Cardiac muscle cell (in vitro differentiated cells and primary cell): ENCODE results near the gene BBOF1. TPM values are rescaled to one million over a fixed set of nuclear protein-coding genes. Genes with fewer than 3 reads are reported as not detected.
A peak's percentile ranks its signal among the peaks of the same experiment; 100 is the strongest.

Source experiments
- DNase-seq, 2 donors: peaks; one replicate each; pipeline versions ENCODE4 v3.0.0 to v3.0.0-alpha.2; 2010 to 2017; ENCODE audit warnings: low read depth in 1 of 2, low spot score in 1 of 2
- H3K27ac ChIP-seq: fragments of 200-600 bp; sonication (generic); 2 replicates; pipeline ENCODE4 v1.5.1; 2016
- H3K27me3 ChIP-seq: fragments of 200-600 bp; sonication (generic); 2 replicates; pipeline ENCODE4 v1.6.0; 2016; ENCODE audit warnings: control low read depth
- H3K36me3 ChIP-seq: fragments of 200-600 bp; sonication (generic); 2 replicates; pipeline ENCODE4 v1.5.1; 2016; ENCODE audit warnings: control low read depth
- H3K4me1 ChIP-seq: fragments of 200-600 bp; sonication (generic); 2 replicates; pipeline ENCODE4 v1.8.1; 2017; ENCODE audit warnings: low read depth, mild to moderate bottlenecking, mixed run types
- H3K4me3 ChIP-seq: fragments of 200-600 bp; sonication (generic); 2 replicates; pipeline ENCODE4 v1.5.1; 2016; ENCODE audit warnings: mild to moderate bottlenecking
- H3K9me3 ChIP-seq: fragments of 200-600 bp; sonication (generic); 2 replicates; pipeline ENCODE4 v1.5.1; 2017; ENCODE audit warnings: low read depth, mild to moderate bottlenecking, control low read depth
- polyA plus RNA-seq: library from polyadenylated mRNA; unstranded; fragments of >200 nt; fragmentation: Nextera tagmentation; extraction: Ambion mirVana; gene quantifications from 2 replicates; pipeline ENCODE4 v1.2.1, GENCODE V29; 2016
- total RNA-seq: library from RNA; depleted of rRNA; stranded (reverse); fragments of >200 nt; gene quantifications from 2 replicates; pipeline ENCODE4 v1.2.3, GENCODE V29; 2016
- TF ChIP-seq, protein P1 (sequence below): IDR thresholded peaks from 2 replicates; pipeline ENCODE4 v1.5.1; 2012; ENCODE audit warnings: low read depth, mild to moderate bottlenecking, low read length

Gene BBOF1
- total and polyA plus RNA-seq, 2 experiments from 2014 or later = 6.1 to 7.6 TPM

- DNase-seq = peak; percentile 99 to 100
- peak within 1 kb of the TSS; percentile 83 for H3K4me3 ChIP-seq
- no peaks in the 10 kb centered on the region for H3K4me1 ChIP-seq
- H3K36me3 ChIP-seq = no peaks in the 10 kb centered on the region
- no peaks in the 10 kb centered on the region for H3K9me3 ChIP-seq
- peak within 1 kb of the TSS; percentile 91 for H3K27ac ChIP-seq
- TF ChIP-seq, protein P1, sequence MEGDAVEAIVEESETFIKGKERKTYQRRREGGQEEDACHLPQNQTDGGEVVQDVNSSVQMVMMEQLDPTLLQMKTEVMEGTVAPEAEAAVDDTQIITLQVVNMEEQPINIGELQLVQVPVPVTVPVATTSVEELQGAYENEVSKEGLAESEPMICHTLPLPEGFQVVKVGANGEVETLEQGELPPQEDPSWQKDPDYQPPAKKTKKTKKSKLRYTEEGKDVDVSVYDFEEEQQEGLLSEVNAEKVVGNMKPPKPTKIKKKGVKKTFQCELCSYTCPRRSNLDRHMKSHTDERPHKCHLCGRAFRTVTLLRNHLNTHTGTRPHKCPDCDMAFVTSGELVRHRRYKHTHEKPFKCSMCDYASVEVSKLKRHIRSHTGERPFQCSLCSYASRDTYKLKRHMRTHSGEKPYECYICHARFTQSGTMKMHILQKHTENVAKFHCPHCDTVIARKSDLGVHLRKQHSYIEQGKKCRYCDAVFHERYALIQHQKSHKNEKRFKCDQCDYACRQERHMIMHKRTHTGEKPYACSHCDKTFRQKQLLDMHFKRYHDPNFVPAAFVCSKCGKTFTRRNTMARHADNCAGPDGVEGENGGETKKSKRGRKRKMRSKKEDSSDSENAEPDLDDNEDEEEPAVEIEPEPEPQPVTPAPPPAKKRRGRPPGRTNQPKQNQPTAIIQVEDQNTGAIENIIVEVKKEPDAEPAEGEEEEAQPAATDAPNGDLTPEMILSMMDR = no peak
- H3K27me3 ChIP-seq = no peaks in the 10 kb centered on the region
Measured at GRCh38 chr14:74084277-74085046, 65.3 kb downstream of the BBOF1 start, which contains the start of the genes ALDH6A1 and LIN52. Gene ALDH6A1, minus strand, starts transcription at chr14:74084453. Its CDS starts 59 bp downstream, at chr14:74084394. Gene LIN52, plus strand, starts transcription at chr14:74084956. Its CDS starts 19 bp downstream, at chr14:74084975.

GRCh38 chr14:74085047-74085637, 66.0 kb downstream of the BBOF1 start:
- Histone ChIP-seq H3K4me3 (peak overlapping the region; percentile 83), H3K4me1 (no peaks in the 10 kb centered on the region), H3K36me3 (no peaks in the 10 kb centered on the region), H3K9me3 (no peaks in the 10 kb centered on the region), H3K27ac (peak overlapping the region; percentile 91), H3K27me3 (no peaks in the 10 kb centered on the region)
- peak; percentile 21 to 36 for DNase-seq
- TF ChIP-seq, protein P1 = no peak

- Histone ChIP-seq H3K27ac (peak overlapping the region; percentile 91), H3K36me3 (no peaks in the 10 kb centered on the region), H3K9me3 (no peaks in the 10 kb centered on the region), H3K27me3 (no peaks in the 10 kb centered on the region), H3K4me3 (peak overlapping the region; percentile 83), H3K4me1 (no peaks in the 10 kb centered on the region)
- DNase-seq = no peak
- TF ChIP-seq, protein P1 = no peak
Measured at GRCh38 chr14:74085828-74086227, 66.7 kb downstream of the BBOF1 start.

DNA sequence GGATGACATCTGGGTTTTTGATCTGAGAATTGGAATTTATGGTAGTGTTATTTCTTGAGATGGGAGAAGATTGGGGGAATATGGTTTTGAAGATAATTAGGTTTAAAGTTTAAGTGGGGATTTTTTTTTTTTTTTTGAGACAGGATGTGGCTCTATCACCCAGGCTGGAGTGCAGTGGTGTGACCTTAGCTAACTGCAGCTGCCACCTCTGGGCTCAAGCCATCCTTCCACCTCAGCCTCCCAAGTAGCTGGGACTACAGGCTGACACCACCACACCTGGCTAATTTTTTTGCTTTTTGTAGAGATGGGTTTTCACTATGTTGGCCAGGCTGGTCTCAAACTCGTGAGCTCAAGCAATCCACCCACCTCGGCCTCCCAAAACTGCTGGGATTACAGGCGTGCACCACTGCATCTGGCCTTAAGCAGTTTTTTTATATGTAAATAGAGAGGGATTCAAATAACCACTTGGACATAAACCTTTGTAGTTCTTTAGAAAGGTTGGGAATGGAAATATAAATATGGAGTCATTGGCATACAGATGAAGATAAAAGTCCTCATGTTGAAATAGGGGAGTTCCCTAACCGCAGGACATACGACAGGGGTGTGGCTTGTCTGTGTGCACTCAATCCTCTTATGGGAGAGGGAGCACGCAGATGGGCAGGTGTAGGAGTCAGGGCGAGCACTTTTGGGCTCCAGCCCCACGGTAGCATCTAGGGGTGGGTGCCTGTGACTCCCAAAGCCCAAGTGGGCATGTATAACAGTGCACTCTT, 70.3 kb downstream of the BBOF1 start:
- no peak overlapping the region for H3K4me3 ChIP-seq
- H3K4me1 ChIP-seq = no peaks in the 10 kb centered on the region
- DNase-seq = no peak
- no peak overlapping the region for H3K27ac ChIP-seq
- TF ChIP-seq, protein P1 = no peak
- no peaks in the 10 kb centered on the region for H3K36me3 ChIP-seq
- no peaks in the 10 kb centered on the region for H3K9me3 ChIP-seq
- H3K27me3 ChIP-seq = no peaks in the 10 kb centered on the region

DNA sequence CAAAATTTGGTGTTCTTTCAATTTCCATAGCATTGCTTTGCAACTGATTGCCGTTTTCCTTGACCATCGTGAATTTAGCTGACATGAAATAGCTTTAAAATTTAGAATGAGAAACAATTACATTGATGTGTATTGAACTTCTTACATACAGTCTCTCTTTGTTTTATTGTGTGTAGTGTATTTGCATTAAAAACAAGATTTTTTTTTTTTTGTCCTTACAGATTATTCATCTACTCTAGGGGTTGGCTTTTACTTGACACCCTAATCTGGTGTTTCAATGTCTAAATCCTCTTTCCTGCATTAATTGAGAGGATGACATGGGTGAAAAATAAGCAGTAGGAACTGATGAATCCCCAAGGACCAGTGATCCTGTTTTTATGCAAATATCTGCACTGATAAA, 86.2 kb downstream of the BBOF1 start:
- H3K36me3 ChIP-seq = peaks cover 2% of the 10 kb centered on the region
- H3K4me3 ChIP-seq = no peak overlapping the region
- no peak overlapping the region for H3K27ac ChIP-seq
- H3K9me3 ChIP-seq = no peaks in the 10 kb centered on the region
- no peak for DNase-seq
- TF ChIP-seq, protein P1 = no peak
- H3K27me3 ChIP-seq = no peaks in the 10 kb centered on the region
- no peaks in the 10 kb centered on the region for H3K4me1 ChIP-seq
